ENCODE measurements around the gene GRM7.

The GRM7 gene

GRCh38 chr3:7740458-7740857 is 879.5 kb downstream of the GRM7 start:
- no peak overlapping the region for H3K4me3 Mint-ChIP-seq
- ATAC-seq (no peak), DNase-seq (no peak)
- no peaks in the 10 kb centered on the region for H3K27me3 Mint-ChIP-seq
- H3K4me1 Mint-ChIP-seq, result no peaks in the 10 kb centered on the region
- no peak overlapping the region for H3K27ac Mint-ChIP-seq
- H3K9me3 Mint-ChIP-seq, result peaks cover 0 to 10% of the 10 kb centered on the region in 2 donors

- no peak for DNase-seq
- Mint-ChIP-seq H3K4me1 (no peaks in the 10 kb centered on the region), H3K27me3 (peaks cover 15% of the 10 kb centered on the region), H3K27ac (no peak overlapping the region), H3K4me3 (no peak overlapping the region), H3K9me3 (peaks cover 0 to 5% of the 10 kb centered on the region in 2 donors)
- ATAC-seq, result no peak
Observed at GRCh38 chr3:7744850-7745249, 883.9 kb downstream of the GRM7 start.

GRCh38 chr3:7745711-7746110 is 884.8 kb downstream of the GRM7 start:
- Mint-ChIP-seq H3K4me3 (no peak overlapping the region), H3K27ac (no peak overlapping the region)
- ATAC-seq, result no peak

GRCh38 chr3:7749931-7750695 is 889.2 kb downstream of the GRM7 start:
- Mint-ChIP-seq H3K9me3 (no peaks in the 10 kb centered on the region), H3K4me3 (no peak overlapping the region), H3K27ac (no peak overlapping the region), H3K4me1 (no peaks in the 10 kb centered on the region), H3K27me3 (peaks cover 15% of the 10 kb centered on the region)
- DNase-seq, result no peak
- no peak for ATAC-seq

More at GRCh38 chr3:7745711-7746110, 884.8 kb downstream of the GRM7 start:
- H3K4me1 Mint-ChIP-seq, result no peaks in the 10 kb centered on the region
- H3K27me3 Mint-ChIP-seq, result peaks cover 15% of the 10 kb centered on the region
- no peak for DNase-seq
- peaks cover 0 to 5% of the 10 kb centered on the region in 2 donors for H3K9me3 Mint-ChIP-seq

GRCh38 chr3:7752005-7752404 is 891.1 kb downstream of the GRM7 start:
- no peak for DNase-seq
- Mint-ChIP-seq H3K27me3 (peaks cover 4% of the 10 kb centered on the region), H3K9me3 (no peaks in the 10 kb centered on the region), H3K27ac (no peak overlapping the region), H3K4me1 (no peaks in the 10 kb centered on the region), H3K4me3 (no peak overlapping the region)
- no peak for ATAC-seq

GRCh38 chr3:7754653-7755441 is 893.9 kb downstream of the GRM7 start:
- H3K4me3 Mint-ChIP-seq, result no peak overlapping the region
- H3K4me1 Mint-ChIP-seq, result no peaks in the 10 kb centered on the region
- no peak for ATAC-seq

GRCh38 chr3:7759630-7760029 is 898.7 kb downstream of the GRM7 start:
- no peak for DNase-seq
- H3K27ac Mint-ChIP-seq, result no peak overlapping the region

More at GRCh38 chr3:7754653-7755441, 893.9 kb downstream of the GRM7 start:
- DNase-seq, result no peak
- H3K9me3 Mint-ChIP-seq, result no peaks in the 10 kb centered on the region
- no peaks in the 10 kb centered on the region for H3K27me3 Mint-ChIP-seq
- no peak overlapping the region for H3K27ac Mint-ChIP-seq

GRCh38 chr3:7760718-7761117 is 899.8 kb downstream of the GRM7 start:
- DNase-seq, result no peak

More at GRCh38 chr3:7759630-7760029, 898.7 kb downstream of the GRM7 start:
- Mint-ChIP-seq H3K4me1 (no peaks in the 10 kb centered on the region), H3K9me3 (peaks cover 5 to 8% of the 10 kb centered on the region in 2 donors), H3K4me3 (no peak overlapping the region), H3K27me3 (no peaks in the 10 kb centered on the region)
- ATAC-seq, result no peak

GRCh38 chr3:7764115-7764514 is 903.2 kb downstream of the GRM7 start:
- Mint-ChIP-seq H3K4me1 (no peaks in the 10 kb centered on the region), H3K4me3 (no peak overlapping the region), H3K27me3 (no peaks in the 10 kb centered on the region), H3K27ac (no peak overlapping the region), H3K9me3 (peaks cover 5 to 18% of the 10 kb centered on the region in 2 donors)
- ATAC-seq, result no peak
- no peak for DNase-seq

More at GRCh38 chr3:7760718-7761117, 899.8 kb downstream of the GRM7 start:
- no peak for ATAC-seq
- no peaks in the 10 kb centered on the region for H3K4me1 Mint-ChIP-seq
- no peak overlapping the region for H3K27ac Mint-ChIP-seq
- no peaks in the 10 kb centered on the region for H3K27me3 Mint-ChIP-seq
- H3K9me3 Mint-ChIP-seq, result peaks cover 5 to 8% of the 10 kb centered on the region in 2 donors
- H3K4me3 Mint-ChIP-seq, result no peak overlapping the region

GRCh38 chr3:7766530-7766929 is 905.6 kb downstream of the GRM7 start:
- Mint-ChIP-seq H3K4me1 (no peaks in the 10 kb centered on the region), H3K9me3 (peaks cover 5 to 18% of the 10 kb centered on the region in 2 donors), H3K4me3 (no peak overlapping the region), H3K27me3 (no peaks in the 10 kb centered on the region), H3K27ac (no peak overlapping the region)
- DNase-seq, result no peak
- no peak for ATAC-seq

- H3K9me3 Mint-ChIP-seq, result no peaks in the 10 kb centered on the region
- ATAC-seq (no peak), DNase-seq (no peak)
- no peaks in the 10 kb centered on the region for H3K4me1 Mint-ChIP-seq
- H3K27ac Mint-ChIP-seq, result no peak overlapping the region
- H3K27me3 Mint-ChIP-seq, result peaks cover 8% of the 10 kb centered on the region
- no peak overlapping the region for H3K4me3 Mint-ChIP-seq
Observed at GRCh38 chr3:7779331-7779730, 918.4 kb downstream of the GRM7 start.

- Mint-ChIP-seq H3K27me3 (peaks cover 8% of the 10 kb centered on the region), H3K27ac (no peak overlapping the region), H3K4me1 (no peaks in the 10 kb centered on the region), H3K9me3 (peaks cover 0 to under 1% of the 10 kb centered on the region in 2 donors), H3K4me3 (no peak overlapping the region)
- ATAC-seq (no peak), DNase-seq (no peak)
Observed at GRCh38 chr3:7781395-7781794, 920.5 kb downstream of the GRM7 start.

GRCh38 chr3:7787871-7788828 is 927.2 kb downstream of the GRM7 start:
- ATAC-seq, result no peak
- Mint-ChIP-seq H3K9me3 (peaks cover 0 to 10% of the 10 kb centered on the region in 2 donors), H3K4me1 (no peaks in the 10 kb centered on the region), H3K4me3 (no peak overlapping the region), H3K27me3 (no peaks in the 10 kb centered on the region), H3K27ac (no peak overlapping the region)
- no peak for DNase-seq

GRCh38 chr3:7788881-7789280 is 928.0 kb downstream of the GRM7 start:
- H3K27ac Mint-ChIP-seq, result no peak overlapping the region
- peaks cover 0 to 10% of the 10 kb centered on the region in 2 donors for H3K9me3 Mint-ChIP-seq
- H3K4me1 Mint-ChIP-seq, result no peaks in the 10 kb centered on the region
- H3K27me3 Mint-ChIP-seq, result no peaks in the 10 kb centered on the region
- no peak overlapping the region for H3K4me3 Mint-ChIP-seq
- no peak for ATAC-seq
- no peak for DNase-seq

GRCh38 chr3:7789324-7789723 is 928.4 kb downstream of the GRM7 start:
- ATAC-seq (no peak), DNase-seq (no peak)
- Mint-ChIP-seq H3K27me3 (no peaks in the 10 kb centered on the region), H3K4me1 (no peaks in the 10 kb centered on the region), H3K9me3 (peaks cover 0 to 10% of the 10 kb centered on the region in 2 donors), H3K27ac (no peak overlapping the region), H3K4me3 (no peak overlapping the region)

Measured in stimulated activated naive CD8-positive, alpha-beta T cell treated with anti-CD3 and anti-CD28 coated beads, Interleukin-15, amount 100 ng/mL, for 72 hours (primary cell).